ENCODE measurements around the gene LINGO4.
A peak's percentile ranks its signal among the peaks of the same experiment; 100 is the strongest.

Gene LINGO4

DNA sequence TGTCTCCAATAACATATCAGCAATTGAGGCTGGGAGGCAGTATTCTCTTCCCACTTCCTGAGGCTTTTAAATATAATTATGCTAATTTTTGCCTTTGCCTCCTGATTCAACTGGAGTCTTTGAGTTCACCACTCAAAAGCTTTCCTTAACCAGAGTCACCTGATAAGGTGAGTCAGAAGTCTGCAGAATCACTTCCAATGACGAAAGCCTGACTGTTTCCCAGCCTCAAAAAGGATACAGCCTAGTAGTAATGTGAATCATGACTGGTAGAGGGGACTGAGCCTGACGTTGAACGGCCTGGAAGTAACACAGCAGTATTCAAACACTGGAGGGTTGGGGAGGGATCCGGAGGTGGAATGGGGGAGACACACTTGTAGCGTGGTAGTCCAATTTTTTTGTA is 31.5 kb downstream of the LINGO4 start:
- no peak for TF ChIP-seq CTCF (conservative IDR thresholded peaks at IDR 0.05)
- TF ChIP-seq ZFX (IDR thresholded peaks at IDR 0.05): no peak
- no peak overlapping the region; the same call in 1 of the 2 replicates for H3K27ac ChIP-seq

DNA sequence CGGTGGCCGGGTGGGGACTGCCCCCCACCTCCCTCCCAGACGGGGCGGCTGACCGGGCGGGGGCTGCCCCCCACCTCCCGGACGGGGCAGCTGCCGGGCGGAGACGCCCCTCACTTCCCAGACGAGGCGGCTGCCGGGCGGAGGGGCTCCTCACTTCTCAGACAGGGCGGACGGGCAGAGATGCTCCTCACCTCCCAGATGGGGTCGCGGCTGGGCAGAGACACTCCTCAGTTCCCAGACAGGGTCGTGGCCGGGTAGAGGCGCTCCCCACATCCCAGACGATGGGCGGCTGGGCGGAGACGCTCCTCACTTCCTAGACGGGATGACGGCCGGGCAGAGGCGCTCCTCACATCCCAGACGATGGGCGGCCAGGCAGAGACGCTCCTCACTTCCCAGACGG is 35.9 kb downstream of the LINGO4 start:
- H3K27ac ChIP-seq: peak overlapping the region; percentile 90

DNA sequence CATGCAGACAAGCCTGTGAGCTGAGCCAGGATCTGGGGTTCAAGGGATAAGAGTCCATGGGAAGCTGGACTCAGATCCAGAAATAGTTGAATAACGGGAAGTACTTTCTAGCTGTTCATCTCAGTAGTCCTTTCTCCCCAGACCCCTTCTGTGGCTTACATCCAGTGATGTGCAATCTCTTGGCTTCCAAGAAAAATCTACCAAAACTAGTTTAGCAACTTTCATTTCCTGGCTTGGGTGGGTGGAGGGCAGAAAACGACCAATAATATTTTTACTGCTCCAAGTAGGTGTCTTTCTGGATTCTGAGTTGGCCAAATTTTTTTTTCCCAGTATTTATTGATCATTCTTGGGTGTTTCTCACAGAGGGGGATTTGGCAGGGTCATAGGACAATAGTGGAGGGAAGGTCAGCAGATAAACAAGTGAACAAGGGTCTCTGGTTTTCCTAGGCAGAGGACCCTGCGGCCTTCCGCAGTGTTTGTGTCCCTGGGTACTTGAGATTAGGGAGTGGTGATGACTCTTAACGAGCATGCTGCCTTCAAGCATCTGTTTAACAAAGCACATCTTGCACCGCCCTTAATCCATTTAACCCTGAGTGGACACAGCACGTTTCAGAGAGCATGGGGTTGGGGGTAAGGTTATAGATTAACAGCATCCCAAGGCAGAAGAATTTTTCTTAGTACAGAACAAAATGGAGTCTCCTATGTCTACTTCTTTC is 36.7 kb downstream of the LINGO4 start:
- H3K27ac ChIP-seq: peak overlapping the region; percentile 90

GRCh38 chr1:151763990-151764389 is 41.2 kb downstream of the LINGO4 start:
- peak overlapping the region; percentile 87 for H3K27ac ChIP-seq
- TF ChIP-seq CTCF (conservative IDR thresholded peaks at IDR 0.05) (no peak), ZFX (IDR thresholded peaks at IDR 0.05) (no peak)

DNA sequence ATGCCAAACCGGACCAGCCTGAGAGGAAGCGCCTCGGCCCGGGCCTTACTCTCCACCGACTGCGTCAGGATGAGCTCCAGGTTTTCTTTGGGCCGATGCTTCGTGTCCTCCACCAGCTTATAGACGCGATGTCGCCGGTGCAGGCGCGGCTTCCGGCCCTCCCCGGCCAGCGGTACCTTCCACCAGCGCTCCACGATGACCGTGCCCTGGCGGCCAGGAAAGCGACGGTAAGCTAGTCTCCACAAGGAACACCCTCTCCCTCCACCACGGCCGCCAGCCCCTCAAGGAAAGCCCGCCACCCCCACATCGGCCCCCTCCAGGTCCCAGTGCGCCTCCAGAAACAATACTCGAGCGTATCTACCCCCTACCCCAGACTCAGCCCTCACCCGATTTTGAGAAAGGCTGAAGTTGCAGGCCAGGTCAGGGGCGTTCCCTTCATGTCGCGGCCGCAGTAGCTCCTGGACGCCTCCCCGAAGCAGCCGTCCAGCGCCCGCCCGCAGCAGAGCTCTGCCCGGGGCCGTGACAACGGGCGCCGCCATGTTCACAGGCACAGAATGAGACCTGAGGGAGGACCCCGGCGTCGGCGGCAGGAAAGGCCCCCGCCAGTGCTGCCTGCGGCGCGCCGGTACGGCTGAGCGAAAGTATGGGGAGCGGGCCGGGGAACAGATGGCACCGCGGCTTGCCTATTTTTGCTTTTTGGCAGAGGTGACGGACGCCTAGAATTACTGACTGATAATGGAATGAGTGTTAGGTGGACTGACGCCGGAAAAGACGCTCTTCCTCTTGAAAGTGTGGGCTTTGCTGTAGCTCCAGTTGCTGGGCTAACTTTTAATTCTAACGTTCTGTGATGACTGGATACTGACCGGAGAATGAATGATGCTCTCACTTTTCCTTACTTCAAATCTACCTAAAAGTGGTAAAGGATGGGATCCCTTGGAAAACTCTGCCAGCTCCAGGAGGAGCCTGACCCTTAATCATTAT is 42.0 kb downstream of the LINGO4 start, which contains the start of gene MRPL9:
MRPL9 (minus strand) TSS at position 556 of the 981 bp plus-strand sequence; CDS start at position 539, 17 bp downstream.
- TF ChIP-seq CTCF (conservative IDR thresholded peaks at IDR 0.05) (no peak), ZFX (IDR thresholded peaks at IDR 0.05) (peak; percentile 79)
- peak within 1 kb of the TSS; percentile 87 for H3K27ac ChIP-seq

GRCh38 chr1:151760597-151761385 is 44.4 kb downstream of the LINGO4 start:
- no peak for TF ChIP-seq CTCF (conservative IDR thresholded peaks at IDR 0.05)
- no peak overlapping the region for H3K27ac ChIP-seq

- TF ChIP-seq CTCF (conservative IDR thresholded peaks at IDR 0.05) (no peak), ZFX (IDR thresholded peaks at IDR 0.05) (no peak)
- H3K27ac ChIP-seq: no peak overlapping the region
These were observed 46.0 kb downstream of the LINGO4 start for GRCh38 chr1:151759241-151759640.

DNA sequence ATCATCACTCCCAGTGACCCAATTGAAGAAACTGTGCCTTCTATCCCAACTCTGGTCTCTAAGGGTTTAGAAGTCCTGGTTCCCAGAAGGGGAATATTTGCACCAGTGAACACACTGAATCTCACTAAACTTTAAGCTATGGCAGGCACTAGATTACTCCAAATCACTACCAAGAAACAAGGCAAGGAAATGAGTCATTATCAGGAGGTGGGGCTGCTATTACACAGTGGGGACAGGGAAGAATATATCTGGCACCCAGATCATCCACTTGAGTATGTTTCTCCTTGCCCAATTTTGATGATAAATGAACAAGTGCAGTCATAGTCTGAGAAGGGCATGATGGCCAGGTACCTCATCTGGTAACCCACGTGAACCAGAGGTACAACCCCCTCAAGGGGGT is 48.9 kb downstream of the LINGO4 start:
- TF ChIP-seq CTCF (conservative IDR thresholded peaks at IDR 0.05): no peak

More for the DNA sequence above, 48.9 kb downstream of the LINGO4 start:
- H3K27ac ChIP-seq: no peak overlapping the region
